T-helper 1 cell (primary cell): ENCODE results near the gene AQP5.

ENCODE experiments used
- DNase-seq, 5 donors: peaks; one replicate each; pipeline ENCODE4 v3.0.0-alpha.2; 2012 to 2020

Gene AQP5

DNA sequence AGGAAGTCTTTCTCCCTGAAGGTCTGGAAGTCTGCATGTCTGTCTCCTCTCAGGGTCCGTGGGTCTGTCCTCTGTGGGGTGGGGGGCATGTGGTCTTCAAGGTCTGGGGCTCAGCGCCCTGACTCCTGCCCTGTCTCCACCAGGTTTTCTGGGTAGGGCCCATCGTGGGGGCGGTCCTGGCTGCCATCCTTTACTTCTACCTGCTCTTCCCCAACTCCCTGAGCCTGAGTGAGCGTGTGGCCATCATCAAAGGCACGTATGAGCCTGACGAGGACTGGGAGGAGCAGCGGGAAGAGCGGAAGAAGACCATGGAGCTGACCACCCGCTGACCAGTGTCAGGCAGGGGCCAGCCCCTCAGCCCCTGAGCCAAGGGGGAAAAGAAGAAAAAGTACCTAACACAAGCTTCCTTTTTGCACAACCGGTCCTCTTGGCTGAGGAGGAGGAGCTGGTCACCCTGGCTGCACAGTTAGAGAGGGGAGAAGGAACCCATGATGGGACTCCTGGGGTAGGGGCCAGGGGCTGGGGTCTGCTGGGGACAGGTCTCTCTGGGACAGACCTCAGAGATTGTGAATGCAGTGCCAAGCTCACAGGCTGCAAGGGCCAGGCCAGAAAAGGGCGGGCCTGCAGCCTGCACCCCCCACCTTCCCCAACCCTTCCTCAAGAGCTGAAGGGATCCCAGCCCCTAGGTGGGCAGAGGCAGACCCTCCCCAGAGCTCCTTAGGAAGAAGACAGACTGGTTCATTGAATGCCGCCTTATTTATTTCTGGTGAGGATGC, 3.4 kb downstream of the AQP5 start:
- DNase-seq = no peak

DNA sequence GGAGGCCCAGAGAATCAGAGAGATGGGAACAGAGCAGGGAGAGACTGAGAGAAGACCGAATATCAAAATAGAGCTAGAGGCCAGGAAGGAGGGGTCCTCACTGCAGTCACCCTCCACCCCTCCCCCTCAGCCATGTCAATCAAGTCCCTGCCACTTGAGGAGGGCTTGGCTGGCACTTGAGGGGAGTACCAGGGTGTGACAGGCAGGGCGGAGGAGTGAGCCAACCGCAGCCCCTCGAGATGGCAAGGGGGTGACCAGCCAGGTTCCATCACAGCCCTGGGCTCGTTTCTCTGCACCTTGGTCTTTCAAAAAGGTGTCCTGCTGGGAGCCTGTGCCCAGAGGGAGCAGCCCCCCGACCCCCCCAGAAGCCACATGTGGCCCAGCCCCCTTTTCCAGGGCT, 4.2 kb downstream of the AQP5 start:
- DNase-seq = no peak

- no peak for DNase-seq
These were observed 4.9 kb downstream of the AQP5 start for GRCh38 chr12:49966511-49967041.

- DNase-seq = peak; percentile 78 to 92 (median 84)
These were observed 5.5 kb downstream of the AQP5 start for GRCh38 chr12:49967042-49967776.

DNA sequence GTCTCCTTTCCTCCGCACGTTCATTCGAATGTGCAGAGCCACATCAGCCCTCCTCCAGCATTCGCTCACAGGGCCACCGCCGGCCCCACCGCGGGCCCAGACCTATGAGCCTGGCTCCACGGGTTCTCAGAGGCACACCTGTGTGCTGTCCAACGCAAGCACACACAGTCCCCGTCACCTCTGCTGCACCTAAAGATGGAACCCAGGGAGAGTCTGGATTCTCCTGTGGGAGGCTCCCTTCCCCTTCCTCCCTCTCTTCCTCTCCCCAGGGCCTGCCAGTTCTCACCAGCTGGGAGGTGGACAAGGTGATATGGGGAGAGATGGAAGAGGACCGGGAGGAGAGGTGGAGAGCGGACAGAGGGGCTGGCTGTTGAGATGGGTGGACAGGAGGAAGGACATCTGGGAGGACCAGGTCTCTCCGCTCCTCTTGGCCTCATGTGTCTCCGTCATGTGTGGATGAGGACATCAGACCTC, 6.1 kb downstream of the AQP5 start:
- DNase-seq = no peak

DNA sequence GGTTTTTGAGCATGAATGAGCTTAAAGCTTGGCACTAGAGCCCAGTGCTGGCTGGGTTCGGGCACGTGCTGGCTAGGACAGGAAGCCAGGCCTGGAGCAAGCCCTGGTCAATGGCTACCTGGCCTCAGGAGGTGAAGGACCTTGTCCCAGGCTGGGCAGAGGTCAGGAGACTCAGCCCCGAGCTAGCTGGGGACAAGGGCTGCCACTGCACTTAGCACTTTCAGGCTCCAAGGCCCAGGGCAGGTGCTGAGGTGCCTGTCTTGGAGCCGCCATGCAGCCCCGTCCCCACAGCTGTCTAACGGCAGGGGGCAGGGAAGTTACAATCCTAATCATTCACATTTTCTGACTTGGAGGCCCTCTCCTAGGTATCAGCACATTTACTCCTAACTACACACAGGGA, 6.8 kb downstream of the AQP5 start:
- DNase-seq = no peak

- DNase-seq = no peak
These were observed 7.4 kb downstream of the AQP5 start for GRCh38 chr12:49969027-49969426.

- no peak for DNase-seq
These were observed 8.2 kb downstream of the AQP5 start for GRCh38 chr12:49969651-49970429.

DNA sequence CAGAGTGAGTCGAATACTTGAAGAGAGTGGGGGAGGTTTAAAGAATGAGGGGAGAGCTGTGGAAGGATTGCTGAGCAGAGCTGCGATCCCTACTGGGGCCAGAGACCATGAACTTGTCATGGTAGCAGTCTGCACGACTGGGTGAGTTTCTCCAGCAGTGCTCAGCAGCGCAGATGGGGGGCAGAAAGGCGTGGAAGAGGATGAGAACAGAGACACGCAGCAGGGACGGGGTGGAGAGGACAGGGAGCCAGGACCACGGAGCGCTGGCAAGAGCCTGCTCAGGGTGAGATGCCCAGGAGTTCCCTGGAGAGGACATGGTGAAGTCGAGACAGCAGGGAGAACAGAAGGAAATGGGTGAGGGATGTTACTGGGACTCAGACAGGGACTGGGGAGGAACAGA, 9.0 kb downstream of the AQP5 start:
- DNase-seq = no peak

DNA sequence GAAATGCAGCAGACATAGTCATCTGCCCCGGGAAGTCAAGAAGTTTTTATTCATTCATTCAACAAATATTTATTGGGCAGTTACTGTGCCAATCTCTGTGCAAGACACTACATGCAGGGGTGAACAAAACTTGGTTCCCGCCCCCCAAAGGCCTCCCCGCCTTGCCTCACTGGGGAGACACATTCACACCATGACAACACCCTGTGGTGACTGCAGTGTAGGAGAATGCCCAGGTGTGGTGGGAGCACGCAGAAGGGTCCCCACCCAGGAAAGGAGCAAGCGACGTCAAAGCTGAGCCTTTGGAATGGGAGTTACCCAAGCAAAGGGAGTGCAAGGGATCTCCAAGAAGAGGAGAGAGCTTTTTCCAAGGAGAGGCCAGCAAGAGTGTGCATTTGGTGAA, 9.5 kb downstream of the AQP5 start:
- no peak for DNase-seq

GRCh38 chr12:49972129-49972528, 10.5 kb downstream of the AQP5 start:
- no peak for DNase-seq

GRCh38 chr12:49972641-49973360, 11.1 kb downstream of the AQP5 start, which contains the start of gene AQP6:
Gene AQP6, plus strand, starts transcription at chr12:49972947. Its CDS starts 227 bp downstream, at chr12:49973174.
- no peak for DNase-seq

DNA sequence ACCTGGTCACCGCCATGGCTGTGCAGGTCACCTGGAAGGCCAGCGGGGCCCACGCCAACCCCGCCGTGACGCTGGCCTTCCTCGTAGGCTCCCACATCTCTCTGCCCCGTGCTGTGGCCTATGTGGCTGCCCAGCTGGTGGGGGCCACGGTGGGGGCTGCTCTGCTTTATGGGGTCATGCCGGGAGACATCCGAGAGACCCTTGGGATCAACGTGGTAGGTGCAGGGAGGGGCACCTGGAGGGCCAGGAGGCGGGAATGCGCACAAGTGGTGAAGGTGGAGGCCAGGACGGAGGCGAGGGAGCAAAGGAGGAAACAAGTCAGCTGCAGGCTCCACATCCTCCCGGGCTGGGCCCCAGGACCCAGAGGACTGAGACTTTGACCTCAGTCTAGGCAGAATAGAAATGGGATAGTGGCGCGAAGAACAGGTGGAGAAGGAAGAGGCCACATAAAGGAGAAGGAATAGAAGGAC, 11.7 kb downstream of the AQP5 start:
- no peak for DNase-seq

DNA sequence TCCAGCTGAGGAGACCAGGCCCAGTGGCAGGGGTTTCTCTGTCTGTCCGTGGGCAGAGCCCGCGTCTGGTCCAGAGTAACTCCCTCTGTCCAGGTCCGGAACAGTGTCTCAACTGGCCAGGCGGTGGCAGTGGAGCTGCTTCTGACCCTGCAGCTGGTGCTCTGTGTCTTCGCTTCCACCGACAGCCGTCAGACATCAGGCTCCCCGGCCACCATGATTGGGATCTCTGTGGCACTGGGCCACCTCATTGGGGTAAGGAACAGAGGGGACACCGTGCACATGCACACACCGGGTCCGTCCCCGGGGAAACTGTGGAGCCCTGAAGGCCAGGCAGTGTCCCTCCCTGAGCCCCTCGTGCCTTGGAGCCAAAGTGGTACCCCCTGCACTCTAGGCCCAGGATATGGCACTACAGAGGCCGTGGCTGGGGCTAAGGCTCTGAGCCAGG, 12.6 kb downstream of the AQP5 start:
- DNase-seq = no peak

- no peak for DNase-seq
These were observed 13.1 kb downstream of the AQP5 start for GRCh38 chr12:49974677-49975317.

GRCh38 chr12:49975318-49975761, 13.7 kb downstream of the AQP5 start:
- DNase-seq = no peak

- DNase-seq = no peak
These were observed 14.9 kb downstream of the AQP5 start for GRCh38 chr12:49976557-49976956.

GRCh38 chr12:49978125-49978524, 16.5 kb downstream of the AQP5 start:
- DNase-seq = no peak

DNA sequence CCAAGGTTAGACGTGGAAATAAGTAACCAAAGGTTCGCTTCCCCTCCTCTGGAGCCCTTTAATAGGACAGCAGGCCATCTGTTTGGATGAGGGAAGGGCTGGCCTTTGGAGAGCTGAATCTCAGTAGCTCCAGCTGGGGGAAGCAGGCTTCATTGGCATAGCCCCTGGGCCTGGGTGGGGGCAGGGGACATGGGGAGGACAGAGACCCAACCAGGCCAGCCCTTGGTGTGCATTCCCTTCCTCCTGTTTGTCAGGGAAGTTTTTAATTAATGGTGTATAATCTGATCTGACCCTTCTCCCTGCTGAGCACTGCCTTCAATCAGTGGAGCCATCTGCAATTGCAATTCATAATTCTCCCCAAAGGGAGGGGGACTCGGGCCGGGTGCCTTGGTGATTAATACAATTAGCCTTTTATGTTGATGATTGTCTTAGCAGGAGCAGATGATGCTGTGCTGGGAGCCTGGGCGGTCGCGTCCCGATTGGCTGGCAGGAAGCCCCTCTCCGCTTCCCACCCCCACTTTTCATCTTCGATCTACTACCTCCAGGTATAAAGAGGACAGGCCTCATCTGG, 17.4 kb downstream of the AQP5 start:
- DNase-seq = no peak

DNA sequence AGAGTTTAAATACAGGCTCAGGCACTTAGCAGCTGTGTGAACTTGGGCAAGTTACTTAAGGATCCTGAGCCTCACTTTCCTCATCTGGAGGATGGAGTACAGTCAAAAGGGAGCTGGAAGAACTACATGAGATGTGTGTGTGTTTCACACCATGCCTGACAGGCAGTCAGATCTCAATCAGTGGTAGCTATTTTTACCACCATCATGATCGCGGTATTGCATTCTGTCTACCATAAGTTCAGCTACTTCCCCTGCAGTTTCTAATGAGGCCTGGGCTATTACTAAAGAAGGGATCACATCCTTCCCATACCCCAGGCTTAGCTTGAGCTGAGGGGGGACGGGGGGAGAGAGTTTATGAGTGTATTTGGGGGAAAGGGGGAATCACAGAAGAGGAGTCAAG, 18.1 kb downstream of the AQP5 start:
- DNase-seq = no peak
